Right lobe of liver (tissue), 6 donors: Measurements from ENCODE around the gene TGFA. TPM values are rescaled to one million over a fixed set of nuclear protein-coding genes. Genes with fewer than 3 reads are reported as not detected.
A peak's percentile ranks its signal among the peaks of the same experiment; 100 is the strongest.

Experiments
- ATAC-seq, 4 donors: fragments of 200-7000 bp; cut with Tn5 transposase; one replicate each; pipeline ENCODE4 v1.9.1; 2020; ENCODE audit warnings: mild to moderate bottlenecking in 4 of 4, moderate library complexity in 4 of 4
- DNase-seq, 3 donors: peaks; one replicate each; pipeline ENCODE4 v3.0.0-alpha.2; 2020
- H3K27ac ChIP-seq, 3 donors: fragments of 200-600 bp; one replicate each; pipeline ENCODE4 v1.8.0; 2022
- H3K27me3 ChIP-seq, 2 donors: fragments of 200-600 bp; one replicate each; pipeline ENCODE4 v1.8.0; 2022
- H3K36me3 ChIP-seq, 4 donors: fragments of 200-600 bp; sonication (generic) in 1 of 4; one replicate each; pipeline versions ENCODE4 v1.5.1 to v1.8.0; 2017 to 2022; ENCODE audit warnings: control low read depth in 1 of 4
- H3K4me1 ChIP-seq, 4 donors: fragments of 200-600 bp; sonication (generic) in 1 of 4; one replicate each; pipeline versions ENCODE4 v1.5.1 to v1.8.0; 2017 to 2022; ENCODE audit warnings: control low read depth in 1 of 4
- H3K4me3 ChIP-seq, 3 donors: fragments of 200-600 bp; one replicate each; pipeline ENCODE4 v1.8.0; 2022
- H3K9me3 ChIP-seq, 4 donors: fragments of 200-600 bp; sonication (generic) in 1 of 4; one replicate each; pipeline versions ENCODE4 v1.5.1 to v1.8.0; 2017 to 2022; ENCODE audit warnings: control low read depth in 1 of 4
- POLR2A ChIP-seq: fragments of 450-650 bp; IDR thresholded peaks from one replicate; pipeline ENCODE4 v1.6.1; 2017; ENCODE audit warnings: antibody characterized with exemption, mild to moderate bottlenecking
- WGBS: methylation state at CpG from one replicate; pipeline ENCODE4 v1.1.6; 2018; ENCODE audit warnings: low coverage, low lambda C conversion rate; ENCODE audit not compliant: insufficient coverage; ENCODE audit errors: missing lambda C conversion rate; 5-methylcytosine and 5-hydroxymethylcytosine counted together
- intact Hi-C, 2 donors: fragments of 100-400 bp; cut with DNase I; formaldehyde crosslinking; loops; one replicate each; pipeline versions ENCODE4 v1.11.2 to v1.14.1; 2022
- total RNA-seq, 6 experiments: library from RNA; depleted of rRNA in 2 of 6; stranded (reverse); fragments of >200 nt in 2 of 6; fragmentation: NEBNext Ultra II Directional in 3 of 6; extraction: Animal tissue kit (Norgen Biotek cat#: 25700) in 3 of 6; gene quantifications; one replicate each; pipeline versions ENCODE4 v1.1.0 to v1.2.4, GENCODE V29; 2016 to 2023
- TF ChIP-seq, protein P1 (sequence below), 4 donors: fragments of 200-600 bp in 3 of 4; fragments of 450-650 bp in 1 of 4; IDR thresholded peaks; one replicate each; pipeline versions ENCODE4 v1.5.1 to v1.8.0; 2016 to 2022; ENCODE audit warnings: antibody characterized with exemption in 4 of 4, mild to moderate bottlenecking in 2 of 4
- donor health status: DM: no; HTN: yes; CAD: no.
- donor health status: DM: no; HTN: no; CAD: no.
- donor health status: DM: no; HTN: no; CAD: no.
- donor health status: DM: no; HTN: yes; CAD: no.
- donor health status: DM: no; HTN: yes; CAD: no.

Gene TGFA
- total RNA-seq, 6 experiments from 2014 or later, result 2.1 to 5.1 (median 4.4) TPM

DNA sequence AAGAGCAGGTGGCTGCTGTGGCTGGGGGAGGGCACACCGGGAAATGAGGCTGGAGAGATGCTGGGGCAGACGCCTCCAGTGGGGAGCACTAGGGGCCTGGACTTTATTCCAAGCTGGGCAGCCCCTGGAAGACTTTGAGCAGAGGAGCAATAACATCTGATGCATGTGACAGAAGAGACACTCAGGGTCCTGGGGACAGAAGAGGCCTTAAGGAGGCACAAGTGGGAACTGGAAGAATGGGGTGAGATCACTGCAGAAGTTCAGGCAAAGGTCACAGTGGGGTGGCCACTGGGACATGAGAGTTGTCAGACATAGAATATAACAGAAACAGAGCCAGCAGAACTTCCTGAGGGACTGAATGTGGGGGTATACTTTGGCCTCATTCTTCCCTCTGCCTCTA lies 24.0 kb downstream of the TGFA start:
- peak; percentile 34 to 72 (median 43) for ATAC-seq

DNA sequence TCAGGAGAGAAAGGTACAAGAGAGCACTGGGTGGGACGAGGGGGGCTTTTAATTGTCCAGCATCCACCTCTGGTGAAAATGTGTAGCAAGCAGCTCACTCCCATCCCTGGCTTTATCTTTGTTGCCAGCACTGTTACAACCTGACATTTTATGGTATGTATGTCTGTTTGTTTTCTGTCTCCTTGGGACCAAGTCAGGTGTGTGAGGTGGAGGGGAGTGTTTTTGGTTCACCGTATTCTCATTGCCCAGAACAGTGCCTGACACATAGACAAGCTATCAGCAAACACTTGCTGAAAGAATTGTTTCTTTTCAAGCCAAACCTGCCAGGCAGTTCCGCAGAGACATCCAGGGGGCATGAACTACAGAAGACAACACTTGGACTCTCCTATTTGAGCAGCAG lies 24.7 kb downstream of the TGFA start:
- TF ChIP-seq POLR2A, result no peak
- TF ChIP-seq, protein P1, sequence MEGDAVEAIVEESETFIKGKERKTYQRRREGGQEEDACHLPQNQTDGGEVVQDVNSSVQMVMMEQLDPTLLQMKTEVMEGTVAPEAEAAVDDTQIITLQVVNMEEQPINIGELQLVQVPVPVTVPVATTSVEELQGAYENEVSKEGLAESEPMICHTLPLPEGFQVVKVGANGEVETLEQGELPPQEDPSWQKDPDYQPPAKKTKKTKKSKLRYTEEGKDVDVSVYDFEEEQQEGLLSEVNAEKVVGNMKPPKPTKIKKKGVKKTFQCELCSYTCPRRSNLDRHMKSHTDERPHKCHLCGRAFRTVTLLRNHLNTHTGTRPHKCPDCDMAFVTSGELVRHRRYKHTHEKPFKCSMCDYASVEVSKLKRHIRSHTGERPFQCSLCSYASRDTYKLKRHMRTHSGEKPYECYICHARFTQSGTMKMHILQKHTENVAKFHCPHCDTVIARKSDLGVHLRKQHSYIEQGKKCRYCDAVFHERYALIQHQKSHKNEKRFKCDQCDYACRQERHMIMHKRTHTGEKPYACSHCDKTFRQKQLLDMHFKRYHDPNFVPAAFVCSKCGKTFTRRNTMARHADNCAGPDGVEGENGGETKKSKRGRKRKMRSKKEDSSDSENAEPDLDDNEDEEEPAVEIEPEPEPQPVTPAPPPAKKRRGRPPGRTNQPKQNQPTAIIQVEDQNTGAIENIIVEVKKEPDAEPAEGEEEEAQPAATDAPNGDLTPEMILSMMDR (IDR thresholded peaks at IDR 0.05), result no peak
- Histone ChIP-seq H3K4me1 (peaks cover 0 to 4% (median 0%) of the 10 kb centered on the region in 4 donors), H3K36me3 (no peaks in the 10 kb centered on the region), H3K27me3 (no peaks in the 10 kb centered on the region), H3K4me3 (no peak overlapping the region), H3K9me3 (no peaks in the 10 kb centered on the region), H3K27ac (no peak overlapping the region)
- intact Hi-C loops, result no loop called here
- 89% methylated on average over 1 of the region's 3 CpGs for WGBS
- DNase-seq, result no peak
- ATAC-seq, result no peak

More for the DNA sequence above, 24.0 kb downstream of the TGFA start:
- Histone ChIP-seq H3K9me3 (no peaks in the 10 kb centered on the region), H3K27me3 (no peaks in the 10 kb centered on the region), H3K4me3 (no peak overlapping the region), H3K4me1 (peaks cover 0 to 4% (median 0%) of the 10 kb centered on the region in 4 donors), H3K27ac (no peak overlapping the region), H3K36me3 (no peaks in the 10 kb centered on the region)
- TF ChIP-seq, protein P1 (IDR thresholded peaks at IDR 0.05), result no peak
- TF ChIP-seq POLR2A, result no peak
- intact Hi-C loops, result no loop called here
- DNase-seq, result no peak
- no CpG with 5 or more reads among the region's 2 CpGs for WGBS

DNA sequence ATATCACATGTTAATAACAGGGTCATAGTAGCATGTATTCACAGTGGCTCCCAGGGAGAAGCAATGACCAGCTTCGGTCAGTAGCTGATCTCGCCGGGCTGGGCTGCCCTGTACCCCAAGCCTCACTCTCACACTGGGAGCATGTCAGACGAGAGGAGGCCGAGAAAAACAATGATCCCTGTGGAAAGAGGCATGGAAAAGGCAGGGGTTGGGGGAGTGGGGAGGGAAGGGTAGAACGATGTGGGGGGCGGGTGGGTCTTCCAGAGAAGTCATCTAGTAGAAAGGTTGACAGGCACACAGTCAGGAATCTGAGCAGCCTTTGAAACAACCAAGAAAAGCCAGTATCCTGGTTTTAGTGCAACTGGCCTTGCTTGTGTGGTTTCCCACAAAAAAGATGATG lies 25.4 kb downstream of the TGFA start:
- no peaks in the 10 kb centered on the region for H3K27me3 ChIP-seq
- peaks cover 0 to 4% (median 0%) of the 10 kb centered on the region in 4 donors for H3K4me1 ChIP-seq
- no peaks in the 10 kb centered on the region for H3K36me3 ChIP-seq
- no peak for ATAC-seq
- no peaks in the 10 kb centered on the region for H3K9me3 ChIP-seq
- no peak overlapping the region for H3K27ac ChIP-seq
- TF ChIP-seq POLR2A, result no peak
- TF ChIP-seq, protein P1 (IDR thresholded peaks at IDR 0.05), result no peak
- intact Hi-C loops, result no loop called here
- H3K4me3 ChIP-seq, result no peak overlapping the region
- WGBS, result 70% methylated on average over 7 of the region's 7 CpGs
- no peak for DNase-seq

DNA sequence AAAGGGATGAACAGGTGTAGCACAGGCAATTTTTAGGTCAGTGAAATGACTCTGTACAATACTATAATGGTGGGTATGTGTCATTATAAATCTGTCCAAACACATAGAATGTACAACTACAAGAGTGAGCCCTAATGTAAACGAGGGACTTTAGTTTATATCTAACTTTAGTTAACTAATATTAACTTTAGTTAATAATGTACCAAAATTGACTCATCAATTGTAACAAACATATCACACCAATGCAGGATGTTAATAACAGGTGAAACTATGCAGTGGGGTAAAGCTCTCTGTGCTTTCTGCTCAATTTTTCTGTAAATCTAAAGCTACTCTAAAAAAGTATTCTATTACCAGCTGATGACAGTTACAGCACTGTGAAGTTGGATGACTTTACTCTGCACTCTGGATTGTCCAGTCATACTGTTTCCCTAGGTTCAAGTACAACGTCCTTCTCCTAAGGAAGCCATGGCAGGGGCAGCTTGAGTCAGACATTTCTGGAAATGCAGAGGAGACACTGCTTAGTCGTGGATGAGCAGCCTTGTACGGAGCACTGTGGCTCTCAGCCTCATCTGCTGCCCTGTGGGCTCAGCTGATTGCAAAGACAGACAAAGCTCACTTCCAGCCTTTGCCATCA lies 26.1 kb downstream of the TGFA start:
- WGBS, result 52% methylated on average over 4 of the region's 4 CpGs
- no peaks in the 10 kb centered on the region for H3K27me3 ChIP-seq
- H3K27ac ChIP-seq, result no peak overlapping the region
- no peak overlapping the region for H3K4me3 ChIP-seq
- DNase-seq, result no peak
- TF ChIP-seq, protein P1 (IDR thresholded peaks at IDR 0.05), result no peak
- TF ChIP-seq POLR2A, result no peak
- ATAC-seq, result peak in 1 of 4 donors; percentile 24
- intact Hi-C loops, result no loop called here
- peaks cover 0 to 4% (median 0%) of the 10 kb centered on the region in 4 donors for H3K4me1 ChIP-seq
- no peaks in the 10 kb centered on the region for H3K36me3 ChIP-seq
- H3K9me3 ChIP-seq, result no peaks in the 10 kb centered on the region
